Breast epithelium (tissue), 3 donors: ENCODE results near the gene ARHGAP26.

Experiments
- CTCF ChIP-seq, 3 donors: fragments of 450-650 bp; IDR thresholded peaks; one replicate each; pipeline ENCODE4 v1.5.1; 2016 to 2017; ENCODE audit warnings: antibody characterized with exemption in 3 of 3, mild to moderate bottlenecking in 3 of 3, moderate library complexity in 3 of 3
- POLR2A ChIP-seq: fragments of 450-650 bp; IDR thresholded peaks from one replicate; pipeline ENCODE4 v1.6.1; 2016; ENCODE audit warnings: antibody characterized with exemption, mild to moderate bottlenecking, moderate library complexity
- POLR2AphosphoS5 ChIP-seq, 3 donors: sonication (generic); formaldehyde crosslinking; IDR thresholded peaks; one replicate each; pipeline ENCODE4 v1.6.1; 2017; ENCODE audit warnings: antibody characterized with exemption in 3 of 3

GRCh38 chr5:142814122-142814521, 43.9 kb downstream of the ARHGAP26 start:
- peak in 1 of 3 donors; percentile 22 for TF ChIP-seq POLR2AphosphoS5 (IDR thresholded peaks at IDR 0.05)
- TF ChIP-seq CTCF (IDR thresholded peaks at IDR 0.05), result no peak
- no peak for TF ChIP-seq POLR2A
